Measurements from ENCODE around the gene DHX16. TPM values are rescaled to one million over a fixed set of nuclear protein-coding genes. Genes with fewer than 3 reads are reported as not detected.
"Not testable (repeated sequence)": the region's sequence is repeated elsewhere in the genome, so short reads cannot be mapped to it uniquely, and the experiment has no call there.

The DHX16 gene
- total and polyA plus RNA-seq, 2 donors (not counting 1 experiment from before 2014, with no cell fraction given) = 51.1 to 71.7 TPM

- ChIA-PET POLR2A (interaction anchor here (0.5 to 9.8 kb wide), 7 partner anchors 32 to 177 kb away, joined by 3 to 216 read pairs (median 4); partner anchors contain the start of genes PPP1R10 and PPP1R18), CTCF (interaction anchor here (1.9 to 22.5 kb wide), 4 partner anchors 11 to 177 kb away, joined by 10 to 963 read pairs (median 82); partner anchors contain the start of genes DHX16 and NRM)
- Histone ChIP-seq H3K36me3 (replicated peaks in 1 of 2; ENCODE audit: control extremely low read depth in 1 of 2, control insufficient read depth in 1 of 2, extremely low read depth in 1 of 2, insufficient read depth in 2 of 2, low read length in 1 of 2) (peaks cover 2 to 21% of the 10 kb centered on the region in 2 experiments), H3K4me3 (ENCODE audit: control extremely low read depth in 1 of 5, extremely low read depth in 1 of 5, insufficient read depth in 1 of 5, low read depth in 2 of 5, low read length in 4 of 5) (peak overlapping the region in 4 of 5 experiments; percentile 22 to 93 (median 92)), H3K9ac (ENCODE audit: low read length) (peak overlapping the region; percentile 78), H3K79me2 (ENCODE audit: control insufficient read depth, insufficient read depth, low read length) (peaks cover 60% of the 10 kb centered on the region), H3K4me1 (ENCODE audit: control insufficient read depth in 2 of 2, insufficient read depth in 2 of 2, low read length in 2 of 2) (peaks cover 26 to 42% of the 10 kb centered on the region in 2 donors), H3K27ac (ENCODE audit: low read length in 2 of 2) (peak overlapping the region; percentile 28 to 40), H4K20me1 (ENCODE audit: control insufficient read depth, insufficient read depth, low read length, poor library complexity, severe bottlenecking) (peaks cover 28% of the 10 kb centered on the region), H3K9me3 (ENCODE audit: control extremely low read depth in 1 of 3, control insufficient read depth in 2 of 3, insufficient read depth in 1 of 3, low read length in 2 of 3) (no peaks in the 10 kb centered on the region), H3K4me2 (replicated peaks; ENCODE audit: low read depth, low read length, poor library complexity, severe bottlenecking) (peak overlapping the region; percentile 83), H2AFZ (ENCODE audit: insufficient read depth, low read depth, low read length, poor library complexity, severe bottlenecking) (peak overlapping the region; percentile 68), H3K27me3 (replicated peaks in 1 of 4; ENCODE audit: control extremely low read depth in 1 of 4, control insufficient read depth in 3 of 4, insufficient read depth in 4 of 4, low read length in 3 of 4) (no peaks in the 10 kb centered on the region)
- TF ChIP-seq EZH2 (IDR thresholded peaks at IDR 0.05; ENCODE audit: borderline replicate concordance, insufficient read depth, low read depth, low read length, poor library complexity, severe bottlenecking) = no peak
- Mint-ChIP-seq H3K27ac (peak overlapping the region; percentile 90), H3K4me3 (peak overlapping the region; percentile 90), H3K4me1 (peaks cover 54% of the 10 kb centered on the region), H3K27me3 (no peaks in the 10 kb centered on the region), H3K9me3 (ENCODE audit: insufficient read depth) (no peaks in the 10 kb centered on the region)
- ATAC-seq (ENCODE audit: low read depth) (no peak), DNase-seq (no peak)
- intact Hi-C loops (cut with micrococcal nuclease) = no loop called here
- WGBS (ENCODE audit: insufficient coverage) = 2% methylated on average over 6 of the region's 8 CpGs
Measured at GRCh38 chr6:30719356-30719755, 46.5 kb upstream of the DHX16 start.

GRCh38 chr6:30717845-30718720, 45.3 kb upstream of the DHX16 start:
- Histone ChIP-seq H2AFZ (ENCODE audit: insufficient read depth, low read depth, low read length, poor library complexity, severe bottlenecking) (peak overlapping the region; percentile 48), H3K4me3 (ENCODE audit: control extremely low read depth in 1 of 5, extremely low read depth in 1 of 5, insufficient read depth in 1 of 5, low read depth in 2 of 5, low read length in 4 of 5) (peak overlapping the region; percentile 58 to 77 (median 67)), H4K20me1 (ENCODE audit: control insufficient read depth, insufficient read depth, low read length, poor library complexity, severe bottlenecking) (peaks cover 16% of the 10 kb centered on the region), H3K36me3 (replicated peaks in 1 of 2; ENCODE audit: control extremely low read depth in 1 of 2, control insufficient read depth in 1 of 2, extremely low read depth in 1 of 2, insufficient read depth in 2 of 2, low read length in 1 of 2) (peaks cover 2 to 20% of the 10 kb centered on the region in 2 experiments), H3K4me2 (replicated peaks; ENCODE audit: low read depth, low read length, poor library complexity, severe bottlenecking) (peak overlapping the region; percentile 69), H3K27ac (ENCODE audit: low read length in 2 of 2) (peak overlapping the region in 1 of 2 donors; percentile 17), H3K79me2 (ENCODE audit: control insufficient read depth, insufficient read depth, low read length) (peaks cover 49% of the 10 kb centered on the region), H3K9ac (ENCODE audit: low read length) (peak overlapping the region; percentile 56), H3K4me1 (ENCODE audit: control insufficient read depth in 2 of 2, insufficient read depth in 2 of 2, low read length in 2 of 2) (peaks cover 26 to 42% of the 10 kb centered on the region in 2 donors)
- not testable (repeated sequence) for H3K27me3 ChIP-seq (replicated peaks in 1 of 4; ENCODE audit: control extremely low read depth in 1 of 4, control insufficient read depth in 3 of 4, insufficient read depth in 4 of 4, low read length in 3 of 4); H3K9me3 Mint-ChIP-seq (ENCODE audit: insufficient read depth); ATAC-seq (ENCODE audit: low read depth); DNase-seq; H3K27me3 Mint-ChIP-seq; H3K9me3 ChIP-seq (ENCODE audit: control extremely low read depth in 1 of 3, control insufficient read depth in 2 of 3, insufficient read depth in 1 of 3, low read length in 2 of 3)
- intact Hi-C loops (cut with micrococcal nuclease) = loop anchor here (1.0 kb wide), 6 partner anchors 31 to 162 kb away; partner anchors contain the start of genes ABCF1, DHX16, GNL1 and MRPS18B
- CTCF ChIA-PET = interaction anchor here (0.8 to 22.5 kb wide), 8 partner anchors 11 to 176 kb away, joined by 3 to 963 read pairs (median 9); partner anchors contain the start of genes DHX16, MRPS18B, NRM and PPP1R10
- Mint-ChIP-seq H3K27ac (peak overlapping the region; percentile 99), H3K4me1 (peaks cover 46% of the 10 kb centered on the region), H3K4me3 (peak overlapping the region; percentile 96)
- POLR2A ChIA-PET = interaction anchor here (0.6 to 9.8 kb wide), 11 partner anchors 27 to 1073 kb away, joined by 3 to 216 read pairs (median 6); partner anchors contain the start of genes GNL1, MRPS18B, NRM and PPP1R10
- WGBS (ENCODE audit: insufficient coverage) = 84% methylated on average over 13 of the region's 37 CpGs
- TF ChIP-seq CTCF (IDR thresholded peaks at IDR 0.05) = peak; percentile 16
